Calu3 (cell line): Measurements from ENCODE around the gene FAM124A. TPM values are rescaled to one million over a fixed set of nuclear protein-coding genes. Genes with fewer than 3 reads are reported as not detected.

Experiments
- BruUV-seq: library from RNA; stranded (reverse); fragments of 400-500 nt; replicated peaks from 2 replicates; lab custom pipeline; 2021; lab: Mats Ljungman, UMichigan
- CTCF ChIA-PET: fragments of 300-600 bp; sonication (Branson Sonifier 250); formaldehyde crosslinking; loops from one replicate; lab custom pipeline; 2022; ENCODE audit warnings: antibody characterized with exemption; lab: Charles Lee
- DNase-seq: peaks from one replicate; pipeline ENCODE4 v3.0.0; 2022
- H3K27ac Mint-ChIP-seq: one replicate; pipeline ENCODE4 v1.8.0; 2022; ENCODE audit warnings: mixed read lengths; ENCODE audit not compliant: unreplicated experiment
- H3K27me3 Mint-ChIP-seq: one replicate; pipeline ENCODE4 v1.8.0; 2022; ENCODE audit warnings: mixed read lengths; ENCODE audit not compliant: unreplicated experiment
- H3K36me3 Mint-ChIP-seq: one replicate; pipeline ENCODE4 v1.8.0; 2022; ENCODE audit warnings: mild to moderate bottlenecking, moderate library complexity, mixed read lengths; ENCODE audit not compliant: insufficient read depth, unreplicated experiment
- H3K4me1 Mint-ChIP-seq: one replicate; pipeline ENCODE4 v1.8.0; 2022; ENCODE audit warnings: mild to moderate bottlenecking, low read depth, mixed read lengths; ENCODE audit not compliant: unreplicated experiment
- H3K4me3 Mint-ChIP-seq: one replicate; pipeline ENCODE4 v1.8.0; 2022; ENCODE audit warnings: mild to moderate bottlenecking, low read depth, moderate library complexity, mixed read lengths; ENCODE audit not compliant: unreplicated experiment
- H3K9me3 Mint-ChIP-seq: one replicate; pipeline ENCODE4 v1.8.0; 2022; ENCODE audit warnings: low read depth, mixed read lengths; ENCODE audit not compliant: unreplicated experiment
- CTCF ChIP-seq: fragments of 200-600 bp; IDR thresholded peaks from one replicate; pipeline ENCODE4 v1.8.0; 2022; ENCODE audit warnings: antibody characterized with exemption; ENCODE audit not compliant: unreplicated experiment
- intact Hi-C: fragments of 100-400 bp; cut with micrococcal nuclease; formaldehyde crosslinking; loops from one replicate; pipeline ENCODE4 v1.10.0; 2022; ENCODE audit not compliant: unreplicated experiment
- total RNA-seq: library from RNA; stranded (reverse); gene quantifications from 2 replicates; pipeline ENCODE4 v1.2.3, GENCODE V29; 2022

FAM124A gene
- total RNA-seq, 1 experiment from 2014 or later = 0.12 TPM

GRCh38 chr13:51232328-51232727, 10.1 kb downstream of the FAM124A start:
- no TSS peak for BruUV-seq
- H3K4me3 Mint-ChIP-seq = no peak overlapping the region
- TF ChIP-seq CTCF = no peak
- no peaks in the 10 kb centered on the region for H3K9me3 Mint-ChIP-seq
- DNase-seq = no peak
- H3K27me3 Mint-ChIP-seq = peaks cover 16% of the 10 kb centered on the region
- intact Hi-C loops = no loop called here
- no peak overlapping the region for H3K27ac Mint-ChIP-seq
- CTCF ChIA-PET = interaction anchor here (0.6 kb wide), 1 partner anchor 691 kb away, joined by 3 read pairs; no protein-coding TSS in a partner anchor
- no peaks in the 10 kb centered on the region for H3K36me3 Mint-ChIP-seq
- no peaks in the 10 kb centered on the region for H3K4me1 Mint-ChIP-seq

GRCh38 chr13:51233117-51233826, 11.1 kb downstream of the FAM124A start:
- TF ChIP-seq CTCF = no peak
- no peaks in the 10 kb centered on the region for H3K4me1 Mint-ChIP-seq
- no peak overlapping the region for H3K4me3 Mint-ChIP-seq
- H3K27me3 Mint-ChIP-seq = peaks cover 16% of the 10 kb centered on the region
- BruUV-seq = no TSS peak
- no peaks in the 10 kb centered on the region for H3K9me3 Mint-ChIP-seq
- H3K36me3 Mint-ChIP-seq = no peaks in the 10 kb centered on the region
- intact Hi-C loops = no loop called here
- H3K27ac Mint-ChIP-seq = no peak overlapping the region
- DNase-seq = no peak
- CTCF ChIA-PET = interaction anchor here (0.6 kb wide), 1 partner anchor 690 kb away, joined by 3 read pairs; no protein-coding TSS in a partner anchor

GRCh38 chr13:51234676-51235075, 12.5 kb downstream of the FAM124A start:
- BruUV-seq = no TSS peak
- no peak for TF ChIP-seq CTCF
- H3K9me3 Mint-ChIP-seq = no peaks in the 10 kb centered on the region
- H3K27ac Mint-ChIP-seq = no peak overlapping the region
- intact Hi-C loops = no loop called here
- peaks cover 16% of the 10 kb centered on the region for H3K27me3 Mint-ChIP-seq
- H3K36me3 Mint-ChIP-seq = no peaks in the 10 kb centered on the region
- CTCF ChIA-PET = no interaction called here
- no peaks in the 10 kb centered on the region for H3K4me1 Mint-ChIP-seq
- DNase-seq = no peak
- no peak overlapping the region for H3K4me3 Mint-ChIP-seq

GRCh38 chr13:51235186-51235585, 13.0 kb downstream of the FAM124A start:
- CTCF ChIA-PET = no interaction called here
- BruUV-seq = no TSS peak
- intact Hi-C loops = no loop called here
- Mint-ChIP-seq H3K4me3 (no peak overlapping the region), H3K27ac (no peak overlapping the region), H3K9me3 (no peaks in the 10 kb centered on the region), H3K36me3 (no peaks in the 10 kb centered on the region), H3K27me3 (peaks cover 16% of the 10 kb centered on the region), H3K4me1 (no peaks in the 10 kb centered on the region)
- no peak for TF ChIP-seq CTCF
- no peak for DNase-seq
